K562 (cell line): ENCODE results near the gene CDIPT. TPM values are rescaled to one million over a fixed set of nuclear protein-coding genes. Genes with fewer than 3 reads are reported as not detected.

Experiments used
- CEBPG ChIP-seq, 3 experiments: fragments of 200-800 bp in 1 of 3; sonication (Bioruptor generic) in 1 of 3; sonication (generic) in 1 of 3; formaldehyde crosslinking in 1 of 3; IDR thresholded peaks in 2 of 3; conservative IDR thresholded peaks in 1 of 3; 2 replicates each; pipeline versions ENCODE4 v1.6.1 to v1.8.0; 2016 to 2022; ENCODE audit warnings: missing compliant biosample characterization in 2 of 3, missing genetic modification characterization in 2 of 3, mild to moderate bottlenecking in 1 of 3, missing genetic modification reagents in 1 of 3
- E2F4 ChIP-seq: sonication (generic); formaldehyde crosslinking; IDR thresholded peaks from 2 replicates; pipeline ENCODE4 v1.8.0; 2022; ENCODE audit warnings: mild to moderate bottlenecking, low read depth, missing genetic modification reagents
- FOS ChIP-seq: IDR thresholded peaks from 3 replicates; pipeline ENCODE4 v1.6.1; 2011; ENCODE audit not compliant: insufficient read length; ENCODE audit errors: extremely low read depth
- NBN ChIP-seq: fragments of 450-650 bp; IDR thresholded peaks from 2 replicates; pipeline ENCODE4 v1.6.1; 2016; ENCODE audit warnings: low read depth, mild to moderate bottlenecking
- PHB2 ChIP-seq: fragments of 450-650 bp; IDR thresholded peaks from 2 replicates; pipeline ENCODE4 v1.6.1; 2017; ENCODE audit warnings: low read depth
- RERE ChIP-seq: sonication (generic); formaldehyde crosslinking; IDR thresholded peaks from 2 replicates; pipeline ENCODE4 v1.8.0; 2023; ENCODE audit warnings: missing genetic modification reagents, mild to moderate bottlenecking, borderline replicate concordance
- SOX6 ChIP-seq: fragments of 450-650 bp; IDR thresholded peaks from 2 replicates; pipeline ENCODE4 v1.6.1; 2014; ENCODE audit warnings: mild to moderate bottlenecking
- ZNF592 ChIP-seq: fragments of 450-650 bp; IDR thresholded peaks from 2 replicates; pipeline ENCODE4 v1.6.1; 2017; ENCODE audit warnings: antibody characterized with exemption, mild to moderate bottlenecking
- polyA plus RNA-seq, 8 experiments: library from polyadenylated mRNA; depleted of rRNA in 4 of 8; stranded (reverse) in 5 of 8; unstranded in 3 of 8; fragments of >200 nt; fragmentation: Nextera tagmentation in 2 of 8; fragmentation: Illumina TruSeq in 1 of 8; extraction: Ambion mirVana in 2 of 8; extraction: Trizol in 1 of 8; gene quantifications; 2 replicates each; pipeline versions ENCODE4 v1.2.1 to v1.2.3, GENCODE V29; 2011 to 2014; ENCODE audit warnings: inconsistent platforms in 1 of 8, missing spikeins in 1 of 8
- total RNA-seq, 7 experiments: library from RNA; depleted of rRNA in 6 of 7; stranded (reverse); fragments of >200 nt in 6 of 7; fragmentation: Illumina TruSeq in 2 of 7; extraction: Trizol in 2 of 7; gene quantifications; 2 replicates each; pipeline versions ENCODE4 v1.2.1 to v1.2.3, GENCODE V29; 2011 to 2021; ENCODE audit warnings: low replicate concordance in 1 of 7

CDIPT gene
- total and polyA plus RNA-seq, 9 of the 15 experiments (the other 6 are each of a cell fraction or from before 2014, with no cell fraction given): 1.3 to 37.0 (median 23.0) TPM

GRCh38 chr16:29844575-29845331, 18.3 kb downstream of the CDIPT start (continued):
- TF ChIP-seq RERE (no peak), NBN (no peak), CEBPG (CRISPR knock-in tag; IDR thresholded peaks at IDR 0.05) (no peak), CEBPG (tag; conservative IDR thresholded peaks at IDR 0.05 in 1 of 2, IDR thresholded peaks at IDR 0.05 in 1 of 2) (peak in 1 of 2 experiments; percentile 57; a peak in 1 of 4 replicates), FOS (no peak), ZNF592 (no peak), SOX6 (no peak), E2F4 (CRISPR knock-in tag) (no peak), PHB2 (no peak)
